Stimulated activated CD8-positive, alpha-beta memory T cell treated with anti-CD3 and anti-CD28 coated beads, Interleukin-7, amount 100 ng/mL, for 1 hour (primary cell): Measurements from ENCODE around the gene CAMK2N1.

Experiments used
- DNase-seq, 2 donors: peaks; one replicate each; pipeline ENCODE4 v3.0.0-alpha.2; 2020; ENCODE audit warnings: low read depth in 2 of 2

Gene CAMK2N1

DNA sequence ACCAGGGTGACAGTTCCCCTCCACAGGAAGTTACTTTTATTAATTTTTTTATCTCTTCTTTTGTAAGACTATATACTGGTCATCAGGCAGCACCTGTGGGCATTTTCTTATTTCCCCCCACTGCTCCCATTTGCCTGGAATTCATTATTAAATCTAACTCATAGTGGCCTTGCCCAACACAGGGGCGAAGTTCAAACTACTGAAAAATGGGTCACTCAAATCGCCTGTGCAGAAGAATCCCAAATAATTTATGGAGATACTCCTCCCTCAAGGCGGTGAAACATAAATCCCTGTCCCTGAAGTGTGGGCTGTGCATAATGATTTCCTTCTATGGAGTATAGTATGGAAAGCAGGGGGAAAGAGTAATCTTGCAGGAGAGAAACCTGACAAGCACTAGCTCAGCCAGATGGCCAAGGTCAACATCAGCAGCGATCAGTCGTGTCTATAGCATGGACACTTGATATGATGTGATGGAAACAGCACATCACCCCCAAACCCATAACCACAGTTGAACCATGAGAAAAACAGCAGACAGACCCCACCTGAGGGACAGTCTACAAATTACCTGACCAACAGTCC is 7.9 kb downstream of the CAMK2N1 start:
- no peak for DNase-seq

DNA sequence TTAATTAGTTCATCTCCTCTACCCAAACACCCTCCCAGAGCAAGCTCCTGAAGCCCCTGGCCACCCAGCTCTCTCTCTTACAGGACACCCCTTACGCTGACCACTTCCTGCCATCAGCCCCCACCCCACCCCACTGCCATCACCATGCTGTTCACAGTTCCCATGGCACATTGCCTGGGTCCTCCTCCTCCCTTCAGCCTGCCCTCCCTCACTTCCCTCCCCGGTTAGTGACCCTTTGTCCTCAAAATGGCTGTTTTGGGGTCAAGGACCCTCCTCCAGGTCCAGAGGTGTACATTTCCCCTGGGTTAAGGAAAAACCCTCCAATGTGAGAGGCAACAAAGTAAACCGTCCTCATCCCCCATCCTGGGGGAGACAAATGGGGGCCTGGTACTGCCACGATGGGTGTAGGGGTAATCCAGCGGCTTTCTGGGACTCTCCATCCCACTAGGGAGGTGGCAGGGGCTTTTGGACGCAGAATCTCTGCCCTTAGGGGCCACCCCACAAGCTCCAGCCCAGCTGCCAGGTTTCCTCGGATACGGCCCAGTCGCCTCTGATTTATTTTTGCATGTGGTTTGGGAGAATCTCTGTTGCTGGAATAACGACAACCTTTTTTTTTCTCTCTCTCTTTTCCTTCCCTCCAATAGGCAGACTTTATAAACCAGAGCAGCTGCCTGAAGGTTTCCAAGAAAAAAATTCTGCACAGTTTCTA is 8.5 kb downstream of the CAMK2N1 start:
- DNase-seq: no peak

DNA sequence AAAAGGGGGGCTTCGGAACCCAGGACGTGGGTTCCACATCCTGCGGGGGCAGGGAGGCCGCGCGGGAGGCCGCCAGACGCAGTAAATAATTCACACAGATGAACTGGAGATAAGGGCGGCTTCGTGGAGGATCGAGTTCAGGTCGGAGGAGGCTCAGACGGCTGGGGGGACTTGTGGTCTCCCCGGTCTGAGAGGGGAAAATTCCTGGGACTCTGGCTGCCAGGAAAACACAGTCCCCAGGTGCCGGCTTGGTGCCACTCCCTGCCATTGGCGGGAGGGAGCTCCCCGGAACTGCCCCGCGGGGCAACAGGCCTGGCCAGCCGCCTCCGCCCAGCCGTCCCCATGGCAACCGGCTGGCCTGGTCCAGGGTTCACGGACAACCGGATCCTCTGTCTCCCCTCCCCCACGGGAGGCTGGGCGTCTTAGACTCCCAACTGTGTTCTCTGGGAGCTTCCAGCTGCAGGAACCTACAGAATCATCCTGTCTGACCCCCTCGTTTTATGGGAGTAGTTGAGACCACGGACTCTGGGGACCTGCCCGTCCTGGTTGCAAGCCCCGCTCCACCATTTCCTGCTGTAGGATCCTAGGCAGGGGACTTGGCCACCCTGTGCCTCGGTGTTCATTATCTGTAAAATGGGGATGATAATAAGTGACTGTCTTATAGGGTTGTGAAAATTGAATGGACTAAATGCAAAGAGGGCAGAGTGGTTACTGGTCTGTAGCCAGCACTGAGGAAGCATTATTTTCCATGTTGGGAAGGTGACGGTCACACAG is 9.6 kb downstream of the CAMK2N1 start:
- DNase-seq: no peak

GRCh38 chr1:20474996-20475395 is 11.0 kb downstream of the CAMK2N1 start:
- no peak for DNase-seq

- no peak for DNase-seq
These were observed 11.6 kb downstream of the CAMK2N1 start for GRCh38 chr1:20474333-20474975.

GRCh38 chr1:20473894-20474293 is 12.1 kb downstream of the CAMK2N1 start:
- no peak for DNase-seq

GRCh38 chr1:20472860-20473711 is 12.9 kb downstream of the CAMK2N1 start:
- DNase-seq: no peak

- DNase-seq: no peak
These were observed 13.9 kb downstream of the CAMK2N1 start for GRCh38 chr1:20472121-20472520.

GRCh38 chr1:20470194-20470593 is 15.8 kb downstream of the CAMK2N1 start:
- no peak for DNase-seq

GRCh38 chr1:20469406-20470076 is 16.5 kb downstream of the CAMK2N1 start:
- DNase-seq: no peak

DNA sequence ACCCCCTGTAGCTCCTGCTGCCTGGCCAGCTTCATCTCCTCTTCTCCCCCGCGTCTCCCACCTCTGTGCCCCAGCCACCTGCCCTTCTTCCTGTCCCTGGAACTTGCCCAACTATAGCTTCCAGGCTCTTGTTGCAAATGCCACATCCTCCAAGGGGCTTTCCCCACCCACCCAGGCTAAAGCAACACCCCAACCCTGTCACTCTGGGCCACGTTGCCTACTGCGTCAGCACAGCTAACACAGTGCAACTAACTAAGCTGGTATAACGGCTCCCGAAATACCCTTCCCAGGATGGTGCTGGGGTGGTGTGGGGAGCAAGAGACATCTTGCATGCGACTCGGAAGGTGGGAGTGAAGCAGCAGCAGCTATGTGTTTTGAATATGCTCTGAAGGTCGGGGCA is 19.7 kb downstream of the CAMK2N1 start:
- no peak for DNase-seq

DNA sequence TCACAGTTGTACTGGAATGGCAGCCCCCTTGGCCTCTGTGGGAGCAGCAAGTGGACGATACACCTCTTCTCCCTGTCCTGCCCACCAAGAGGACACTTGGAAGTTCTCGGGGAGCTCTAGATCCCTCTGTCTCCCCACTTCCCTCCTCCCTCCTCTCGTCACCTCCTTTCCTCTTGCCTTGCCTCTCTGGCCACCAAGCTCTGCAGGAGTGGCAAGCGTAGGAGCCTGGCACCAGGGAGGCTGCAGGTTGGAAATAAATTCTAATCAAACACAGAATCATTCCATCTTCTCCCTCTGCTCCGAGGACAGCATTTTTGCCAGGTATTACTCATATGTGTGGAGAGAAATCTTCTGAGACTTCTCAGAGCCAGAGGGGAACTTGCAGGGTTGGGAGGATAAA is 20.8 kb downstream of the CAMK2N1 start:
- no peak for DNase-seq

- no peak for DNase-seq
These were observed 22.5 kb downstream of the CAMK2N1 start for GRCh38 chr1:20463502-20463901.

DNA sequence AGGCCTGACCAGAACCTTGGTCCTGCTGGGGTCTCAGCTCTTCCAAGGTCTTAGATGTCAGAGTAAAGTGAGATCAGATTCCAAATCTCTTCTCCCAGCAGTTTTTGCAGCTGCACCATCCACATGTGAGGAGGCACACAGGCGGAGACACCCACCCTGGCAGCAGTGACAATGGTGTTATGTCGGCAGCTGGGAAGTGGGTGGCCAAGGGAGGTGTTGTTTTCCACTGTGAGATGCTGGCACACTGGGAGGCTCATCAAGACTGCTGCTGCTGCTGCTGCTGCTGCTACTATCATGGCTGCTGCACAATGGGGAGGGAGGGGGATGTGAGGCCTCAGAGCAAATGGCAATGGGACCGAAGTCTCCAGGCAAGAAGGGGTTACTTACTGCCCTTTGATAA is 23.6 kb downstream of the CAMK2N1 start:
- no peak for DNase-seq

- DNase-seq: no peak
These were observed 27.3 kb downstream of the CAMK2N1 start for GRCh38 chr1:20458717-20459116.

DNA sequence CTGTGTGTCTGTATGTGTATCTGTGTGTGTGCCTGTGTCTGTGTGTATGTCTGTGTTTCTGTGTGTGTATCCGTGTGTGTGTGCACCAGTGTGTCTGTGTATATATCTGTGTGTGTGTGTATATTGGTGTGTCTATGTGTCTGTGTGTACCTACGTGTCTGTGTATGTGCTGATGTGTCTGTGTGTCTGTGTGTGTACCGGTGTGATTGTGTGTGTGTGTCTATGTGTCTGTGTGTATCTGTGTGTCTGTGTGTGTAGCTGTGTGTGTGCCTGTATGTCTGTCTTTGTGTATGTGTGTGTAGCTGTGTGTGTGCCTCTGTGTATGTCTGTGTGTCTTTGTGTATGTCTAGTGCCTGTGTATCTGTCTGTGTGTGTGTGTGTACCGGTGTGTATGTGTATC is 32.0 kb downstream of the CAMK2N1 start:
- no peak for DNase-seq

GRCh38 chr1:20449735-20450311 is 36.2 kb downstream of the CAMK2N1 start:
- DNase-seq: no peak

DNA sequence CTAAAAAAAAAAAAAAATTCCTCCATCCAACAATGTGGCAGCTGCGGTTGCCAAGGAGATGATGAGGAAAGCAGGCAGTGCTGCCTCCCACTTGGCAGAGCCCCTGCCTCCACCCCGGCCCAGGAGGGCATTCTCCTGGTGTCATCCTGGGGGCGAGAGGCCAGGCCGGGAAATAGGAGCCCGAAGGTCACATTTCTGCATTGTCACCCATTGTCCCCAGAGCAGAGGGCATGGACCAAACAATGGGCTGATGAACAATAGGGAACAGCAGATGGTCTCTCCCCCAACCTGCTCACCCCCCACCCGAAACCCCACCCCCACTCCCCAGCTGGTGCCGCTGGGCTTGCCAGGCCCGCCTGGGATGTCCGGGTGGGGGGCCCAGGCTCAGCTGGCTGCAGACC is 37.3 kb downstream of the CAMK2N1 start:
- DNase-seq: no peak

GRCh38 chr1:20447794-20448193 is 38.2 kb downstream of the CAMK2N1 start:
- no peak for DNase-seq

DNA sequence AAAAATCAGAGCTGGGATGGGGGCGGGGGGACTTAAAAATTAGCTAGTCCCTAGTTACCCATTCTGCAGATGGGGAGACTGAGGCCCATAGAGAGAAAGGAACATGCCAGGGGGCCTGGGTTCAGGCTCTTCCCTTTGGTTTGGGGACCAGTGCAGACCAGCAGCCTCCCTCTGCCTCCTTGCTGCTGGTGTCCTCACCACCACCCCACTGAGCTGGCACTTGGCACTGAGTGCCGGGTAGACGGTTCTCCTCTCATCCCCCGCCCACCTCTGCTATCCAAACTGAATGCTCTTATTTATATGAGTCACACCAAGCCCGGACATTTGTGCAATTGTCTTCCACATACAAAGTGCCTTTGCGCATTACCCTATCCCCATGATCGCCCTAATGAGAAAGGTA is 39.2 kb downstream of the CAMK2N1 start:
- no peak for DNase-seq

DNA sequence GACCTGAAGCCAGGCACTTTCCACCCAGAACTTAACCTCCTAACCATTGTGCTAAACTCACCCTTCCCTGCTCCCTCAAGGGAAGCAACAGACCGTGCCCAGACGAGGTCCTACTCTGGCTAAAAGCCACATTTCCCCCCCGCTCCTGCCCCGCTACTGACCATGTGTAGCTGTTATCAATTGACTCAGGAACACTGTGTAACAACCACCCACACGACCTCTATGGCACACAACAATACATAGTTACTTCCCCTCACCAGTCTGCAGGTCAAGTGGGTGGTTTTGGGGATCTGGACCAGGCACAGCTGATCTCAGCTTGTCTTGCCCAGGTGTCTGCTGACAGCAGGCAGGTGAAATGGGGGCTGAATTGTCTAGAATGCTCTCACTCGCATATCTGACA is 40.1 kb downstream of the CAMK2N1 start:
- no peak for DNase-seq
